Right lung (tissue), 5 donors: ENCODE measurements around the gene KIRREL2. TPM values are rescaled to one million over a fixed set of nuclear protein-coding genes. Genes with fewer than 3 reads are reported as not detected.

ENCODE experiments used
- polyA plus RNA-seq, 5 donors: library from polyadenylated mRNA; unstranded; fragments of 120-200 nt; gene quantifications; one replicate each; pipeline versions ENCODE4 v1.2.1 to v1.2.3, GENCODE V29; 2013; ENCODE audit warnings: inconsistent platforms in 1 of 5, low replicate concordance in 1 of 5; ENCODE audit not compliant: insufficient read length in 5 of 5, insufficient read depth in 1 of 5

KIRREL2 gene
- polyA plus RNA-seq, 5 donors: 1.1 to 4.3 (median 1.8) TPM

Other genes with a start within 250 kb of the KIRREL2 start
- 10 to 100 TPM; 25.0 to 31.9 (median 28.0) TPM for gene HAUS5, start 244.2 kb upstream of the KIRREL2 start, polyA plus RNA-seq
- 10 to 100 TPM; 43.0 to 84.8 (median 53.7) TPM for gene RBM42, start 227.9 kb upstream of the KIRREL2 start, polyA plus RNA-seq
- 1 to 10 TPM; 1.5 to 4.6 (median 2.0) TPM for gene ETV2, start 215.2 kb upstream of the KIRREL2 start, polyA plus RNA-seq
- 100 to 1,000 TPM; 214 to 280 (median 243) TPM for gene COX6B1, start 208.6 kb upstream of the KIRREL2 start, polyA plus RNA-seq
- gene UPK1A, start 190.4 kb upstream of the KIRREL2 start, polyA plus RNA-seq: under 1 TPM in 4 of 5 donors, not detected in 1; 0.18 to 0.40 (median 0.21) TPM
- gene ZBTB32, start 152.4 kb upstream of the KIRREL2 start, polyA plus RNA-seq: under 1 TPM; 0.29 to 0.85 (median 0.57) TPM
- 10 to 100 TPM; 21.3 to 40.3 (median 28.0) TPM for gene KMT2B, start 138.9 kb upstream of the KIRREL2 start, polyA plus RNA-seq
- gene IGFLR1, start 114.5 kb upstream of the KIRREL2 start, polyA plus RNA-seq: 1 to 10 TPM; 3.1 to 7.1 (median 4.1) TPM
- 10 to 100 TPM; 15.1 to 21.7 (median 16.6) TPM for gene U2AF1L4, start 111.5 kb upstream of the KIRREL2 start, polyA plus RNA-seq
- gene PSENEN, start 111.3 kb upstream of the KIRREL2 start, polyA plus RNA-seq: 10 to 100 TPM; 45.5 to 72.8 (median 52.3) TPM
- gene LIN37, start 108.3 kb upstream of the KIRREL2 start, polyA plus RNA-seq: 10 to 100 TPM in 2 of 5 donors, 1 to 10 TPM in 3; 8.2 to 14.4 (median 9.6) TPM
- 100 to 1,000 TPM in 1 of 5 donors, 10 to 100 TPM in 4; 47.3 to 158 (median 71.5) TPM for gene HSPB6, start 99.9 kb upstream of the KIRREL2 start, polyA plus RNA-seq
- 10 to 100 TPM; 15.9 to 21.4 (median 20.2) TPM for gene PROSER3, start 98.7 kb upstream of the KIRREL2 start, polyA plus RNA-seq
- gene ARHGAP33, start 81.3 kb upstream of the KIRREL2 start, polyA plus RNA-seq: 10 to 100 TPM; 21.8 to 40.7 (median 27.3) TPM
- gene PRODH2, start 44.1 kb upstream of the KIRREL2 start, polyA plus RNA-seq: 1 to 10 TPM in 1 of 5 donors, under 1 TPM in 1, not detected in 3; 0.21 to 1.0 TPM
- gene NPHS1, start 4.4 kb upstream of the KIRREL2 start, polyA plus RNA-seq: 1 to 10 TPM in 1 of 5 donors, under 1 TPM in 4; 0.29 to 1.5 (median 0.50) TPM
- 10 to 100 TPM in 1 of 5 donors, 1 to 10 TPM in 4; 8.2 to 13.8 (median 9.0) TPM for gene APLP1, start 11.7 kb downstream of the KIRREL2 start, polyA plus RNA-seq
- gene NFKBID, start 43.6 kb downstream of the KIRREL2 start, polyA plus RNA-seq: 1 to 10 TPM; 3.7 to 7.0 (median 5.7) TPM
- 1 to 10 TPM; 5.0 to 7.9 (median 6.0) TPM for gene HCST, start 45.6 kb downstream of the KIRREL2 start, polyA plus RNA-seq
- 10 to 100 TPM; 12.1 to 20.4 (median 14.7) TPM for gene TYROBP, start 51.4 kb downstream of the KIRREL2 start, polyA plus RNA-seq
- 10 to 100 TPM in 2 of 5 donors, 1 to 10 TPM in 3; 6.5 to 18.2 (median 7.7) TPM for gene LRFN3, start 79.5 kb downstream of the KIRREL2 start, polyA plus RNA-seq
- 10 to 100 TPM in 4 of 5 donors, 1 to 10 TPM in 1; 9.1 to 15.0 (median 11.7) TPM for gene SDHAF1, start 138.3 kb downstream of the KIRREL2 start, polyA plus RNA-seq
- gene SYNE4, start 151.9 kb downstream of the KIRREL2 start, polyA plus RNA-seq: 10 to 100 TPM in 2 of 5 donors, 1 to 10 TPM in 3; 6.4 to 10.9 (median 9.9) TPM
- gene ALKBH6, start 157.3 kb downstream of the KIRREL2 start, polyA plus RNA-seq: 10 to 100 TPM; 17.2 to 19.0 (median 18.4) TPM
- gene CLIP3, start 176.0 kb downstream of the KIRREL2 start, polyA plus RNA-seq: 10 to 100 TPM; 23.6 to 31.9 (median 25.6) TPM
- 1 to 10 TPM; 4.2 to 9.0 (median 6.6) TPM for gene THAP8, start 197.4 kb downstream of the KIRREL2 start, polyA plus RNA-seq
- 1 to 10 TPM; 4.3 to 6.0 (median 4.9) TPM for gene WDR62, start 198.0 kb downstream of the KIRREL2 start, polyA plus RNA-seq